GM12878 (cell line): ENCODE measurements around the gene RPL19. TPM values are rescaled to one million over a fixed set of nuclear protein-coding genes. Genes with fewer than 3 reads are reported as not detected.

Experiments
- ATAC-seq: fragments of 200-7000 bp; cut with Tn5 transposase; 3 replicates; pipeline ENCODE4 v1.9.1; 2020; ENCODE audit warnings: mild to moderate bottlenecking, moderate library complexity
- BruUV-seq: library from RNA; stranded (reverse); fragments of 400-500 nt; replicated peaks from 2 replicates; lab custom pipeline; 2021; lab: Mats Ljungman, UMichigan
- CTCF ChIA-PET: fragments of 300-600 bp; sonication (Branson Sonifier 250); formaldehyde crosslinking; extraction: SDS; loops from one replicate; lab custom pipeline; 2021; ENCODE audit warnings: inconsistent platforms; lab: Yijun Ruan, JAX
- POLR2A ChIA-PET: fragments of 350-600 bp; formaldehyde crosslinking; extraction: SDS; loops from one replicate; lab custom pipeline; 2021; ENCODE audit warnings: inconsistent platforms; lab: Charles Lee
- RAD21 ChIA-PET: fragments of 300-600 bp; sonication (Branson Sonifier 250); formaldehyde crosslinking; loops from one replicate; lab custom pipeline; 2023; ENCODE audit warnings: antibody characterized with exemption; ENCODE audit not compliant: unreplicated experiment; lab: Charles Lee
- SMC1A ChIA-PET: fragments of 300-600 bp; sonication (Branson Sonifier 250); formaldehyde crosslinking; loops from one replicate; lab custom pipeline; 2023; ENCODE audit not compliant: unreplicated experiment, uncharacterized antibody; lab: Charles Lee
- DNase-seq: peaks from one replicate; pipeline ENCODE4 v3.0.0-alpha.2; 2011; ENCODE audit warnings: low read depth, low spot score
- FAIRE-seq: peaks from 3 replicates; lab custom pipeline; 2011; peaks lifted over from hg19 to GRCh38; lab: Jason Lieb, UNC
- H2AFZ ChIP-seq: 2 replicates; pipeline ENCODE4 v1.6.0; 2011; ENCODE audit warnings: low read depth, low read length, control low read depth; ENCODE audit not compliant: control insufficient read depth
- H3K27ac ChIP-seq: 2 replicates; pipeline ENCODE4 v1.5.1; 2011; ENCODE audit warnings: control low read depth; ENCODE audit not compliant: control insufficient read depth, insufficient read depth
- H3K27me3 ChIP-seq, 2 experiments: replicated peaks in 1 of 2; 2 replicates each; pipeline versions ENCODE4 v1.6.0 to v1.6.1; 2011; ENCODE audit warnings: low read length in 1 of 2; ENCODE audit not compliant: control insufficient read depth in 2 of 2, insufficient read depth in 2 of 2
- H3K36me3 ChIP-seq, 2 experiments: 2 replicates each; pipeline ENCODE4 v1.5.1; 2011; ENCODE audit warnings: low read length in 1 of 2; ENCODE audit not compliant: control insufficient read depth in 2 of 2, insufficient read depth in 2 of 2
- H3K4me1 ChIP-seq: 2 replicates; pipeline ENCODE4 v1.6.1; 2011; ENCODE audit warnings: mild to moderate bottlenecking, low read length, moderate library complexity, mixed read lengths; ENCODE audit not compliant: control insufficient read depth, insufficient read depth
- H3K4me2 ChIP-seq: 2 replicates; pipeline ENCODE4 v1.6.0; 2011; ENCODE audit warnings: control low read depth; ENCODE audit not compliant: control insufficient read depth, insufficient read depth
- H3K4me3 ChIP-seq: fragments of 200-600 bp; sonication (generic); 2 replicates; pipeline ENCODE4 v1.5.1; 2016
- H3K79me2 ChIP-seq: 2 replicates; pipeline ENCODE4 v1.6.0; 2011; ENCODE audit warnings: low read length; ENCODE audit not compliant: control insufficient read depth, insufficient read depth
- H3K9ac ChIP-seq: 2 replicates; pipeline ENCODE4 v1.8.0; 2011; ENCODE audit warnings: low read length, control low read depth, mixed read lengths; ENCODE audit not compliant: control insufficient read depth, insufficient read depth
- H3K9me3 ChIP-seq: replicated peaks from 3 replicates; pipeline ENCODE4 v1.5.1; 2011; ENCODE audit warnings: mild to moderate bottlenecking, low read length; ENCODE audit not compliant: control insufficient read depth, insufficient read depth
- H4K20me1 ChIP-seq: 2 replicates; pipeline ENCODE4 v1.6.0; 2011; ENCODE audit not compliant: control insufficient read depth, insufficient read depth
- ATF7 ChIP-seq: fragments of 450-650 bp; IDR thresholded peaks from 2 replicates; pipeline ENCODE4 v1.6.1; 2016; ENCODE audit warnings: low read depth, mild to moderate bottlenecking
- BCL3 ChIP-seq: IDR thresholded peaks from 2 replicates; pipeline ENCODE4 v1.6.1; 2011; ENCODE audit warnings: borderline replicate concordance, low read depth, mild to moderate bottlenecking, moderate library complexity, low read length; ENCODE audit not compliant: insufficient read depth, poor library complexity, severe bottlenecking
- BRCA1 ChIP-seq: IDR thresholded peaks from 2 replicates; pipeline ENCODE4 v1.6.1; 2011; ENCODE audit warnings: low read depth, low read length, improper control_type of control experiment
- CBX3 ChIP-seq: fragments of 200-600 bp; sonication (generic); IDR thresholded peaks from 2 replicates; pipeline ENCODE4 v1.6.1; 2016; ENCODE audit warnings: low read depth, borderline replicate concordance
- CHD4 ChIP-seq: fragments of 200-600 bp; sonication (generic); IDR thresholded peaks from 2 replicates; pipeline ENCODE4 v1.6.1; 2016; ENCODE audit warnings: mild to moderate bottlenecking
- GABPA ChIP-seq: IDR thresholded peaks from 2 replicates; pipeline ENCODE4 v1.6.1; 2014; ENCODE audit warnings: antibody characterized with exemption, low read depth, mild to moderate bottlenecking, inconsistent platforms
- IKZF2 ChIP-seq, 2 experiments: fragments of 450-650 bp; IDR thresholded peaks; 2 replicates each; pipeline ENCODE4 v1.6.1; 2017; ENCODE audit warnings: mild to moderate bottlenecking in 2 of 2, moderate library complexity in 2 of 2
- RAD21 ChIP-seq: IDR thresholded peaks from 2 replicates; pipeline ENCODE4 v1.6.1; 2011; ENCODE audit warnings: mild to moderate bottlenecking, low read depth, low read length, moderate library complexity; ENCODE audit not compliant: insufficient read depth
- SP1 ChIP-seq: IDR thresholded peaks from one replicate; pipeline ENCODE4 v1.6.1; 2011; ENCODE audit warnings: low read depth, low read length
- STAT3 ChIP-seq: IDR thresholded peaks from 2 replicates; pipeline ENCODE4 v1.6.1; 2011; ENCODE audit warnings: low read depth, low read length, improper control_type of control experiment
- WRNIP1 ChIP-seq: IDR thresholded peaks from 2 replicates; pipeline ENCODE4 v1.6.1; 2011; ENCODE audit warnings: low read depth, low read length, improper control_type of control experiment, borderline replicate concordance
- WGBS: methylation state at CpG from one replicate; pipeline ENCODE4 v1.1.6; 2016; ENCODE audit warnings: low lambda C conversion rate; ENCODE audit not compliant: insufficient replicate concordance, insufficient coverage; ENCODE audit errors: missing lambda C conversion rate; 5-methylcytosine and 5-hydroxymethylcytosine counted together
- in situ Hi-C: fragments of 300-500 bp; cut with MboI; formaldehyde crosslinking; loops from 9 replicates; pipeline ENCODE4 v1.14.3; 2018; ENCODE audit warnings: mixed read lengths
- intact Hi-C: fragments of 100-400 bp; cut with micrococcal nuclease; formaldehyde crosslinking; loops from one replicate; pipeline ENCODE4 v1.14.2; 2022; ENCODE audit not compliant: unreplicated experiment
- polyA plus RNA-seq, 11 experiments: library from polyadenylated mRNA; depleted of rRNA in 4 of 11; unstranded in 6 of 11; stranded (reverse) in 5 of 11; fragments of >200 nt; fragmentation: Nextera tagmentation in 4 of 11; fragmentation: Illumina TruSeq in 1 of 11; extraction: Ambion mirVana in 4 of 11; extraction: Trizol in 1 of 11; gene quantifications; 1 replicate in 1 of 11; 2 replicates in 10 of 11; pipeline versions ENCODE4 v1.2.1 to v1.2.3, GENCODE V29; 2011 to 2016; ENCODE audit warnings: inconsistent platforms in 2 of 11, missing spikeins in 2 of 11, low read depth in 1 of 11
- total RNA-seq, 4 experiments: library from RNA; depleted of rRNA in 3 of 4; stranded (reverse); fragments of >200 nt in 3 of 4; fragmentation: Illumina TruSeq in 1 of 4; extraction: Trizol in 1 of 4; gene quantifications; 2 replicates each; pipeline versions ENCODE4 v1.2.1 to v1.2.3, GENCODE V29; 2013 to 2021
- TF ChIP-seq, protein P1 (sequence below): IDR thresholded peaks from 2 replicates; pipeline ENCODE4 v1.6.1; 2012; ENCODE audit warnings: mild to moderate bottlenecking, low read depth, low read length

Gene RPL19
- total and polyA plus RNA-seq, 10 of the 15 experiments (the other 5 are each of a cell fraction or from before 2014, with no cell fraction given): 1,862 to 5,536 (median 3,836) TPM

GRCh38 chr17:39169518-39169917 is 30.6 kb upstream of the RPL19 start:
- Histone ChIP-seq H3K27ac (no peak overlapping the region), H3K36me3 (no peaks in the 10 kb centered on the region), H3K9me3 (no peaks in the 10 kb centered on the region), H3K4me2 (no peak overlapping the region), H3K9ac (no peak overlapping the region), H3K4me1 (peaks cover 9% of the 10 kb centered on the region), H4K20me1 (no peaks in the 10 kb centered on the region), H3K27me3 (peaks cover 0 to 2% of the 10 kb centered on the region in 2 experiments; a peak in 2 of 4 replicates), H2AFZ (no peak overlapping the region), H3K4me3 (no peak overlapping the region), H3K79me2 (no peaks in the 10 kb centered on the region)
- in situ Hi-C loops: no loop called here
- ChIA-PET SMC1A (interaction anchor here (0.7 kb wide), 1 partner anchor 11 kb away, joined by 3 read pairs; no protein-coding TSS in a partner anchor), CTCF (interaction anchor here (1.8 to 1.9 kb wide), 2 partner anchors 62 to 186 kb away, joined by 4 to 10 read pairs; no protein-coding TSS in a partner anchor), POLR2A (interaction anchor here (0.6 to 0.7 kb wide), 3 partner anchors 104 to 179 kb away, joined by 3 to 7 read pairs (median 4); no protein-coding TSS in a partner anchor), RAD21 (interaction anchor here (0.9 to 1.8 kb wide), 2 partner anchors 16 to 66 kb away, joined by 3 to 8 read pairs; no protein-coding TSS in a partner anchor)
- intact Hi-C loops: no loop called here
- BruUV-seq: no TSS peak
- peak; percentile 31 for FAIRE-seq
- DNase-seq: no peak
- 71% methylated on average over 2 of the region's 3 CpGs for WGBS
- TF ChIP-seq RAD21: no peak
- no peak for TF ChIP-seq BCL3
- no peak for TF ChIP-seq CHD4
- no peak for TF ChIP-seq ATF7
- TF ChIP-seq STAT3: no peak
- TF ChIP-seq BRCA1: no peak
- TF ChIP-seq, protein P1, sequence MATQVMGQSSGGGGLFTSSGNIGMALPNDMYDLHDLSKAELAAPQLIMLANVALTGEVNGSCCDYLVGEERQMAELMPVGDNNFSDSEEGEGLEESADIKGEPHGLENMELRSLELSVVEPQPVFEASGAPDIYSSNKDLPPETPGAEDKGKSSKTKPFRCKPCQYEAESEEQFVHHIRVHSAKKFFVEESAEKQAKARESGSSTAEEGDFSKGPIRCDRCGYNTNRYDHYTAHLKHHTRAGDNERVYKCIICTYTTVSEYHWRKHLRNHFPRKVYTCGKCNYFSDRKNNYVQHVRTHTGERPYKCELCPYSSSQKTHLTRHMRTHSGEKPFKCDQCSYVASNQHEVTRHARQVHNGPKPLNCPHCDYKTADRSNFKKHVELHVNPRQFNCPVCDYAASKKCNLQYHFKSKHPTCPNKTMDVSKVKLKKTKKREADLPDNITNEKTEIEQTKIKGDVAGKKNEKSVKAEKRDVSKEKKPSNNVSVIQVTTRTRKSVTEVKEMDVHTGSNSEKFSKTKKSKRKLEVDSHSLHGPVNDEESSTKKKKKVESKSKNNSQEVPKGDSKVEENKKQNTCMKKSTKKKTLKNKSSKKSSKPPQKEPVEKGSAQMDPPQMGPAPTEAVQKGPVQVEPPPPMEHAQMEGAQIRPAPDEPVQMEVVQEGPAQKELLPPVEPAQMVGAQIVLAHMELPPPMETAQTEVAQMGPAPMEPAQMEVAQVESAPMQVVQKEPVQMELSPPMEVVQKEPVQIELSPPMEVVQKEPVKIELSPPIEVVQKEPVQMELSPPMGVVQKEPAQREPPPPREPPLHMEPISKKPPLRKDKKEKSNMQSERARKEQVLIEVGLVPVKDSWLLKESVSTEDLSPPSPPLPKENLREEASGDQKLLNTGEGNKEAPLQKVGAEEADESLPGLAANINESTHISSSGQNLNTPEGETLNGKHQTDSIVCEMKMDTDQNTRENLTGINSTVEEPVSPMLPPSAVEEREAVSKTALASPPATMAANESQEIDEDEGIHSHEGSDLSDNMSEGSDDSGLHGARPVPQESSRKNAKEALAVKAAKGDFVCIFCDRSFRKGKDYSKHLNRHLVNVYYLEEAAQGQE: no peak
- no peak for TF ChIP-seq IKZF2 (IDR thresholded peaks at IDR 0.05)
- TF ChIP-seq SP1: no peak
- no peak for TF ChIP-seq GABPA
- no peak for TF ChIP-seq CBX3
- TF ChIP-seq WRNIP1: no peak
- no peak for ATAC-seq
